Tibial nerve (tissue), 4 donors: ENCODE measurements around the gene ARGLU1. TPM values are rescaled to one million over a fixed set of nuclear protein-coding genes. Genes with fewer than 3 reads are reported as not detected.

Source experiments
- DNase-seq, 2 donors: peaks; one replicate each; pipeline ENCODE4 v3.0.0-alpha.2; 2019; ENCODE audit warnings: low spot score in 2 of 2
- H3K27ac ChIP-seq, 4 donors: fragments of 200-600 bp; sonication (generic) in 3 of 4; one replicate each; pipeline ENCODE4 v1.5.1; 2017 to 2019; ENCODE audit warnings: mild to moderate bottlenecking in 1 of 4
- H3K27me3 ChIP-seq, 2 donors: fragments of 200-600 bp; sonication (generic) in 1 of 2; one replicate each; pipeline versions ENCODE4 v1.5.1 to v1.6.0; 2017 to 2019
- H3K36me3 ChIP-seq, 3 donors: fragments of 200-600 bp; sonication (generic); one replicate each; pipeline ENCODE4 v1.5.1; 2018 to 2019
- H3K4me1 ChIP-seq, 4 donors: fragments of 200-600 bp; sonication (generic) in 3 of 4; one replicate each; pipeline ENCODE4 v1.5.1; 2017 to 2019
- H3K4me3 ChIP-seq, 4 donors: fragments of 200-600 bp; sonication (generic) in 3 of 4; one replicate each; pipeline ENCODE4 v1.5.1; 2017 to 2019; ENCODE audit warnings: mild to moderate bottlenecking in 1 of 4, moderate library complexity in 1 of 4
- H3K9me3 ChIP-seq, 4 donors: fragments of 200-600 bp; sonication (generic) in 3 of 4; one replicate each; pipeline ENCODE4 v1.5.1; 2017 to 2019
- CTCF ChIP-seq, 5 experiments: fragments of 200-600 bp in 3 of 5; fragments of 450-650 bp in 2 of 5; sonication (generic) in 3 of 5; IDR thresholded peaks; one replicate each; pipeline ENCODE4 v1.5.1; 2016 to 2019; ENCODE audit warnings: antibody characterized with exemption in 5 of 5, mild to moderate bottlenecking in 3 of 5, moderate library complexity in 2 of 5
- EP300 ChIP-seq, 2 donors: sonication (generic); formaldehyde crosslinking; IDR thresholded peaks; one replicate each; pipeline ENCODE4 v1.6.1; 2017; ENCODE audit warnings: antibody characterized with exemption in 2 of 2, mild to moderate bottlenecking in 1 of 2
- POLR2A ChIP-seq, 2 donors: fragments of 450-650 bp; IDR thresholded peaks; one replicate each; pipeline ENCODE4 v1.6.1; 2017; ENCODE audit warnings: antibody characterized with exemption in 2 of 2, mild to moderate bottlenecking in 2 of 2, moderate library complexity in 2 of 2
- WGBS, 2 donors: methylation state at CpG; one replicate each; pipeline ENCODE4 v1.1.5; 2018; 5-methylcytosine and 5-hydroxymethylcytosine counted together
- total RNA-seq, 4 donors: library from RNA; depleted of rRNA; stranded (reverse); fragments of >200 nt; gene quantifications; one replicate each; pipeline ENCODE4 v1.1.0, GENCODE V29; 2016

ARGLU1 gene
- total RNA-seq, 4 donors from 2014 or later, result 115 to 148 (median 138) TPM

DNA sequence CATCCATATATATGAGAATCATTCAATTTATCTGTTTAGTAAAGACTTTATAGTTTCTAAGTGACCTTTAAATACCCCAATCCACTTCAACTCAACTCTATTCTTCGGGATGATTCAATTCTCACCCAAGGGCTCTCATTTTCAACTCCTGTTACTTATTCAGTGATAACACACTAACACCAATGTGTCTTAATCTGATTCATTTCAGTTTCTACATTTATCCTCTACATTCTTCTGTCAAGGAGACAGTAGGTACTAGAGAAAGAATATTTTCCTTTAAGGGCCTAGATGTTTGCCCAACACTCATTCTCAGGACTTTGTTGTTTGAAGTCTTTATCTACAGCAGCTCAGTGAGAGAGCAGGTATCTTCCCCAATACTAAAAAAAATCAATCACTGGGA, 7.1 kb downstream of the ARGLU1 start:
- peaks cover 0 to 84% (median 33%) of the 10 kb centered on the region in 4 donors for H3K4me1 ChIP-seq
- no peak overlapping the region for H3K4me3 ChIP-seq
- TF ChIP-seq POLR2A (IDR thresholded peaks at IDR 0.05) (no peak), CTCF (IDR thresholded peaks at IDR 0.05) (no peak), EP300 (IDR thresholded peaks at IDR 0.05) (no peak)
- 53 to 68% methylated on average over 1 of the region's 1 CpG for WGBS, 2 donors
- peaks cover 0 to 34% (median 0%) of the 10 kb centered on the region in 3 donors for H3K36me3 ChIP-seq
- no peak for DNase-seq
- no peaks in the 10 kb centered on the region for H3K9me3 ChIP-seq
- no peak overlapping the region for H3K27ac ChIP-seq
- no peaks in the 10 kb centered on the region for H3K27me3 ChIP-seq

DNA sequence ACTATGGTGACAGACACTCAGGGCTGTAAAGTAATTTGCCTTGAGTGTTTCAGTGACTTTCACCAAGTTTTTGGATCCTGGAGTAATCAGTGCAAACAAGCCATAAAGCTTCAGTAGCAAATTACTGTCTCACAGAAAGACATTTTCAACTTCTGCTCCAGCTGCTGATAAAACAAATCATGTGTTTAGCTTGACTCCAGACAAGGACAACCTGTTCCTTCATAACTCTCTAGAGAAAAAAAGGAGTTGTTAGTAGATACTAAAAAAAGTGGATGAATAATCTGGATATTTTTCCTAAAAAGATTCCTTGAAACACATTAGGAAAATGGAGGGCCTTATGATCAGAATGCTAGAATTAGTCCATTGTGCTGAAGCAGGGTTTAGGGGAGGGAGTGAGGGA, 9.4 kb downstream of the ARGLU1 start:
- Histone ChIP-seq H3K4me1 (peaks cover 0 to 81% (median 10%) of the 10 kb centered on the region in 4 donors), H3K4me3 (no peak overlapping the region)

GRCh38 chr13:106555631-106556328, 12.2 kb downstream of the ARGLU1 start:
- peaks cover 0 to 81% (median 0%) of the 10 kb centered on the region in 4 donors for H3K4me1 ChIP-seq

More for the DNA sequence above, 9.4 kb downstream of the ARGLU1 start:
- DNase-seq, result no peak
- TF ChIP-seq CTCF (IDR thresholded peaks at IDR 0.05), result no peak
- TF ChIP-seq EP300 (IDR thresholded peaks at IDR 0.05), result peak in 1 of 2 donors; percentile 42
- TF ChIP-seq POLR2A (IDR thresholded peaks at IDR 0.05), result no peak
- Histone ChIP-seq H3K27ac (peak overlapping the region in 1 of 4 donors; percentile 57), H3K27me3 (no peaks in the 10 kb centered on the region), H3K36me3 (peaks cover 0 to 57% (median 0%) of the 10 kb centered on the region in 3 donors), H3K9me3 (no peaks in the 10 kb centered on the region)

GRCh38 chr13:106551751-106552150, 16.2 kb downstream of the ARGLU1 start:
- H3K4me3 ChIP-seq, result no peak overlapping the region
- 95 to 98% methylated on average over 3 of the region's 3 CpGs for WGBS, 2 donors
- peaks cover 0 to 81% (median 0%) of the 10 kb centered on the region in 4 donors for H3K4me1 ChIP-seq
- H3K27me3 ChIP-seq, result no peaks in the 10 kb centered on the region
- no peak for DNase-seq
- TF ChIP-seq EP300 (IDR thresholded peaks at IDR 0.05) (no peak), POLR2A (IDR thresholded peaks at IDR 0.05) (no peak), CTCF (IDR thresholded peaks at IDR 0.05) (no peak)
- H3K27ac ChIP-seq, result no peak overlapping the region
- no peaks in the 10 kb centered on the region for H3K9me3 ChIP-seq
- H3K36me3 ChIP-seq, result peaks cover 0 to 35% (median 0%) of the 10 kb centered on the region in 3 donors

More at GRCh38 chr13:106555631-106556328, 12.2 kb downstream of the ARGLU1 start:
- DNase-seq, result no peak
- WGBS, 2 donors, result 64 to 65% methylated on average over 4 of the region's 4 CpGs
- no peaks in the 10 kb centered on the region for H3K9me3 ChIP-seq
- peaks cover 0 to 58% (median 0%) of the 10 kb centered on the region in 3 donors for H3K36me3 ChIP-seq
- no peaks in the 10 kb centered on the region for H3K27me3 ChIP-seq
- H3K27ac ChIP-seq, result peak overlapping the region in 1 of 4 donors; percentile 51
- no peak overlapping the region for H3K4me3 ChIP-seq
- TF ChIP-seq POLR2A (IDR thresholded peaks at IDR 0.05) (no peak), EP300 (IDR thresholded peaks at IDR 0.05) (no peak), CTCF (IDR thresholded peaks at IDR 0.05) (no peak)

- peak overlapping the region in 2 of 4 donors; percentile 11 to 40 for H3K27ac ChIP-seq
- TF ChIP-seq EP300 (IDR thresholded peaks at IDR 0.05) (no peak), CTCF (IDR thresholded peaks at IDR 0.05) (no peak), POLR2A (IDR thresholded peaks at IDR 0.05) (no peak)
- no peaks in the 10 kb centered on the region for H3K27me3 ChIP-seq
- DNase-seq, result no peak
- H3K36me3 ChIP-seq, result peaks cover 0 to 32% (median 0%) of the 10 kb centered on the region in 3 donors
- no peak overlapping the region for H3K4me3 ChIP-seq
- H3K9me3 ChIP-seq, result no peaks in the 10 kb centered on the region
- H3K4me1 ChIP-seq, result peaks cover 0 to 81% (median 0%) of the 10 kb centered on the region in 4 donors
- 94 to 100% methylated on average over 1 of the region's 1 CpG for WGBS, 2 donors
These were observed 16.6 kb downstream of the ARGLU1 start for GRCh38 chr13:106551350-106551749.
